HG02763 (cell line): ENCODE results near the gene ANKRD31.
"Not testable (repeated sequence)": the region's sequence is repeated elsewhere in the genome, so short reads cannot be mapped to it uniquely, and the experiment has no call there.

Experiments
- ATAC-seq: cut with Tn5 transposase; IDR thresholded peaks from one replicate; pipeline ENCODE4 v1.9.1; 2021; ENCODE audit warnings: mild to moderate bottlenecking, moderate library complexity; ENCODE audit not compliant: unreplicated experiment

Gene ANKRD31

DNA sequence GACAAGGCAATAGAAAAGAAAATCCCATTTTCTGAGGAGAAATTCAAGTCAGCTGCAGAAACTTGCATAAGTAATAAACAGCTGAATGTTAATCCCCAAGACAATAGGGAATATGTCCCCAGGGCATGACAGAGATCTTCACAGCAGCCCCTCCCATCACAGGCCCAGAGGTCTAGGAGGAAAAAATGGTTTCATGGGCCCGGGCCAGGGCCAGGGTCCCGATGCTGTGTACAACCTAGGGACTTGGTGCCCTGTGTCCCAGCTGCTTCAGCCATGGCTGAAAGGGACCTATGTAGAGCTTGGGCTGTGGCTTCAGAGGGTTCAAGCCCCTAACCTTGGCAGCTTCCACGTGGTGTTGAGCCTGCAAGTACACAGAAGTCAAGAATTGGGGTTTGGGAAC lies 75.2 kb downstream of the ANKRD31 start:
- not testable (repeated sequence) for ATAC-seq

DNA sequence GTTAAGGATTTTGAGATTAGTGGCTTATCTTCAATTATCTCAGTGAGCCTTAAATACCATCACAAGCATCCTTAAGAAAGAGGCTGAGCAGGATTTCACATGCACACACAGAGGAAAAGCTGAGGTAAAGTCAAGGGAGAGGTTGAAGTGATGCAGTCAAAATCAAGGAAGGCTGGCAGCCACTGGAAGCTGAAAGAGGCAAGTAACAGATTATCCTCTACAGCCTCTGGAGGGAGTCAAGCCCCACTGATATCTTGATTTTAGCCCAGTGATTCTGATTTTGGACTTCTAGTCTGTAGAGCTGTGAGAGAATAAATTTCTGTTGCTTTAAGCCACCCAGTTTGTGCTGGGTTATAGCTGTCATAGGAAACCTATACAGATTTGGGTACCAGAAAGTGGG lies 80.1 kb downstream of the ANKRD31 start:
- ATAC-seq = no peak

DNA sequence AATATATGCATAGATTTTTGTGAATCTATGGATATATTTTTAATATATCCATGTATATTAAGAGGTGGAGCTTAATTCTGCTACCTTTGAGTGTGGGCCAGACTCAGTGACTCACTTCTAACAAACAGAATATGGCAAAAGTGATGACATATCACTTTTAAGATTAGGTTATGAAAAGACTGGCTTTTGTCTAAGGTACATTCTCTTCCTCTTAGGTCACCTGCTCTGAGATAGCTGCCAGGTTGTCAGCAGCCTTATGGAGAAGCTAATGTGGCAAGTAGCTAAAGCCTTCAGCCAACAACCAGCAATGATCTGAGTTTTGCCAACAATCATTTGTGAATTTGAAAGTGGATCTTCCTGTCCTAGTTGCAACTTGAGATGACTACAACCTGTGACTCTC lies 83.8 kb downstream of the ANKRD31 start:
- ATAC-seq = no peak

DNA sequence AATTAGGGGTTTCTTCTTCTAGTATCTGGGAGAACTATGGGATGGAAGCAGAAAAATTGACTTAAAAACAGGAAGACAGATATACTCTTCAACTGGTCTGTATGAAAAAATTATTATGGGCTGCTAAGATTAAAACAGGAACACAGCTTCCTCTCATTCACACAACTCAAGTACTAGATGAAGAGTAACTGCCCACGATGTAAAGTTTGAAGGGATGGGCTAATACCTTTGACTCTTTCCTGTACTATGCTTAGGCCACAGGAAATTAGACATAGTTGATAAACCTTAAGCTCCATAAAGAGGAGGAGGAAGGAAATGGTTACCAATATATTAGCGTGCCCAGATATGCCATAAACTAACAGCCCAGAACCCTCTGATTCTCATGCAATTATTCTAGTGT lies 88.6 kb downstream of the ANKRD31 start:
- ATAC-seq = no peak

DNA sequence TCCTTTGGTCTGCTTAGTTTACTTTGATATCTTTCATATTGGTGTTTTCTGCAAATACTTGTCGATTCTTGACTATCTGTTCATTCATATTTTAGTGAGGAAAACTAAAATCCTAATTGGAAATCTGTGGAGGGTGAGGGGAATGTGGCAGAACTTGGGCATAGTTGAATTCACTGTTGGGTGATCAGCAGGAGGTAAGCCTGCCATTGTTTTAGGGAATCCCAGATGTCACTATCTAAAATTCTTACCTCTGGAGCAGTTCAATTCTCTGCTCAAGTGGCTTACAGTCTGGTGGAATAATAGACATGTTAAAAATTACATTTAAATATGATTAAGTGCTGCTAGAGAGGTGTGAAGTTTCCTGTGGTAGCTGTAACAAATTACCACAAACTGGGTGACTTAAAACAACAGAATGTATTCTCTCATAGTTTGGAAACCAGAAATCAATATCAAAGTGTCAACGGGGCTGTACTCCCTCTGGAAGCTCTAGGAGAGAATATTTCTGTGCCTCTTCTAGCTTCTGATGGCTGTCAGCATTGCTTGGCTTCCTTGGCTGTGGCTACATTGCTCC lies 94.0 kb downstream of the ANKRD31 start:
- no peak for ATAC-seq

DNA sequence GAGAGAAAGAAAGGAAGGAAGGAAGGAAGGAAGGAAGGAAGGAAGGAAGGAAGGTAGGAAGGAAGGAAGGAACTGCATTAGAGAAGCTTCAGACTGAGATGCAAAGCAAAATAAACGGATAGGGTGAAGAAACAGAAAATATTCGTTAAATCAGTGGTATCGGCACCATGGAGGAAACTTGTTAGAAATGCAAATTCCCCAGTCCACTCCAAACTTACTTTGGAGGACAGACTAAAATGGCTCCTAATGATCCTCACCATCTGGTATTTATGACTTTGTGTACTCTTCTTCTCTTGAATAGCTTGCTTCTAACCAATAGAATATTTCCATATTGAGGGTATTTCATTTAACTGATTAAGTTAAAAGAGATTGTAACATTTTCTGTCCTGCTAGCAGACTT lies 96.4 kb downstream of the ANKRD31 start:
- ATAC-seq = no peak

DNA sequence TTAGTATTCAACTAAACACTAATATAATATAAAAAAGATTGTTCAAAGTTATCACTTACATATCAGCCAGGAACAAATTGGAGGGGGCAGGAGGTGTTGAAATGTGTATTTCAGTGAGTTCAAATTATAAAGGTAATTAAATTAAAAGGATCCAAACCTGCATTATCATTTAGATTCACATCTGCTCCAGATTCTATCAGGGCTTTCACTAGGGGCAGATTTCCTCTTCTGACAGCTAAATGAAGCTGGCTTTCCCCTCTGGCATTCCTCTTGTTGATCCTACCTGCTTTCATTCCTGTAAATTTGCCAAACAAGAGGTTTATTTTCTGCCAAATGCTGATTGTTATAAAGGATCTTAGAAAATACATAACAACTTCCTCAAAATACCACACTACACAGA lies 98.0 kb downstream of the ANKRD31 start:
- no peak for ATAC-seq

DNA sequence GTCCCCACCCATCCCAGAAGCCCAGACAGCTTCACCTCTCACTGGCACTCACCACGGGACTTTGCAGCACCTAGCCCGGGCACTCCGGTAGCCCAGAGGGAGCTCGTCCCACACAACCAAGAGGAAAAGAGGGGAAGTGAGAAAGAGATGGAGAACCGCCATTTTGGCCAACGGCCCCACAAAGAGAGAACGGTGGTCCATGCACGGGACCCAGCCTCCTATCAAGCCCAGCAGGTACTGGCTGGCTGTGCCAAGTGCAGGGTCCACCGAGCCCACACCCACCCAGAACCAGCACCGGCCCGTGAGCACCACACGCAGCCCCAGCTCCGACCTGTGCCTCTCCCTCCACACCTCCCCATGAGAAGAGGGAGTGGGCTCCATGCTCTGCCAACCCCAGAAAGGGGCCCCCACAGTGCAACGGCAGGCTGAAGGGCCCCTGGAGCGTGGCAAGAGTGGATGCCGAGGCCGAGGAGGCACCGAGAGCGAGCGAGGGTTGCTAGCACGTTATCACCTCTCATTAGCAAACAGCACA lies 105.8 kb downstream of the ANKRD31 start:
- no peak for ATAC-seq

DNA sequence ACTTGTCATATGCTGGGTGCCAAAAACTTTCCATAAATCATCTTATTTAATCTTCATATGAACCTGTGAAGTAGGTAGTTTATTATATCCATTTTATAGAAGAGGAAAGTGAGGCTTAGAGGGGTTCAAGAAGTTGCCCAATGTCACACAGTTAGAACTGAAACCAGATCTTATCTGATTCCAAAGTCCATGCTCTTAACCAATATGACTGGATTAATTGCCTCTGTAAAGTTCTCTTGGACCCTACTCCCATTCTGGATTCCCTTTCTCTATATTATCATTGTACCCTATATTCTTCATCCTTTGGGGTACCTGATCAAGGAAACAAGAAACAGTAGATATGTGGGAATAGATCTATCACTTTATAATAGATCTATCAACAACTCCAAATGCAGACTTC lies 119.8 kb downstream of the ANKRD31 start:
- ATAC-seq = no peak

DNA sequence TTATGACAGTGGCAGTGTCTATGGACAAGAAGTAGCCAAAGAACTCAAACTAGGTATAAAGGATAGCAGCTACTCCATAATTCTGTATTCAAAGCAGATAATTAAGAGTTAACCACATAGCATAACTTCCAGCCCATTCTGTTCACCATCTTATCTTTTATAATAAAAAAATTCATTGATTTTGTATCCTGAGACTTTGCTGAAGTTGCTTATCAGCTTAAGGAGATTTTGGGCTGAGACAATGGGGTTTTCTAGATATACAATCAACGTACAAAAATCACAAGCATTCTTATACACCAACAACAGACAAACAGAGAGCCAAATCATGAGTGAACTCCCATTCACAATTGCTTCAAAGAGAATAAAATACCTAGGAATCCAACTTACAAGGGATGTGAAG lies 122.4 kb downstream of the ANKRD31 start:
- not testable (repeated sequence) for ATAC-seq

DNA sequence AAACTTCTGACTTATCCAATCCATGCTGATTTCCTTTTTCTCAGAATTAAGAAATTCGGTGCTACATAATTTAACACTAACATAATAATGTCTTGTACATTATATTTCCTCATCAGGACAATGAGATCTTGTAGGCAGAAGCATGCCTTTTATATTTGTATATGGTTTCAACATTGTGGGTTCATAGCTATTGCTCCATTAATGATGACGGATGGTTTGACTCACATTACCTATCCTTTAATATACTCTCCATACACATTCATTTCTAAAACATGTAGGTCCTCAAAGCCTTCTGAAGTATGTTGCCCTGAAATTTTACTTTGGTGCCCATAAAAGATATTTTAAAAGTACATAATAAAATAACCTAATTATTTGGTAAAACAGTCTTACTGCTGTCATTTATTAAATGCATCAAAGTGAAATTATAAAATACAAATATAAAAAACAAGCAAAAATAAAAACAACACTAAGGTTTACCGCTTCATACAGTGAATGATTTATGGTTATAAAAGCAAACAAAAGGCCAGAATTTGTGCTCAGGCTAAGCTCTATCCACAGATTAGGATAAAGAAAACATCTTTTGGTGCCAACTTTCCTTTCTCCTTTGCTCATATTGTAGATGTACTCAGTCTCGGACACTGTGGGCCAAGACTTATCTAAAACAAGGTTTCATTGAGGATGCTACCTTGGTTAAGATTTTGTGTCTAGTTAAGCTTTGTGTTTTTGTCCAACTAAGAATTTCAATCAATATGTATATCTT lies 123.1 kb downstream of the ANKRD31 start:
- no peak for ATAC-seq

DNA sequence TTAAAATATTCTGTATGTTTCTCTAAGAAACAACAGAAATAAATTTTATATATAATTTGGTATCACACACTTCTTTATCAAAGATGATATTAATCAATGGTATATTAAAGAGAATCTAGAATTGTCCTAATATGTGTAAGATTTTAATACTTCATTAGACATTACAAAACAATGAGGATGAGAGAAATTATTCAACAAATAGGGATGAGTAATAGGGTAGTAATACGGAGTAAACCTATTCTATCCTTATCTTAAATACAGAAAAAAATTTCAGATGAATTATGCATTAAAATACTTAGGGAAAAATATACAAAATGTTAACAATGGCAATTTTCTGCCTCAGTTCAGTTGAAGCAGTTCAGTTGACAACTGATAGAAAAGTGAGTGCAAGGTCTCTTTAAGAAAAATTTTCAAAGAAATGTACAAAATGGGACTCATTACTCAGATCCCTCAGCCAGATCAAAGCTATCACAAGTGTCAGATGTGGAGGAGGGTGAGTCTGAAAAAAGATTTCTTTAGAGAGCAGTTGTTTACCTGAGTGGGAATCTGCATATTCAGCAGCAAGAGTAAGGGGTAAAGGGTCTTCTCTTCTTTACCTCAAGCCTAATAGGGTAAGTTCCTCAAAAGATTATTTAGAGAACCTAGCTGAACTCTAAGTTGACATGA lies 127.6 kb downstream of the ANKRD31 start:
- no peak for ATAC-seq

DNA sequence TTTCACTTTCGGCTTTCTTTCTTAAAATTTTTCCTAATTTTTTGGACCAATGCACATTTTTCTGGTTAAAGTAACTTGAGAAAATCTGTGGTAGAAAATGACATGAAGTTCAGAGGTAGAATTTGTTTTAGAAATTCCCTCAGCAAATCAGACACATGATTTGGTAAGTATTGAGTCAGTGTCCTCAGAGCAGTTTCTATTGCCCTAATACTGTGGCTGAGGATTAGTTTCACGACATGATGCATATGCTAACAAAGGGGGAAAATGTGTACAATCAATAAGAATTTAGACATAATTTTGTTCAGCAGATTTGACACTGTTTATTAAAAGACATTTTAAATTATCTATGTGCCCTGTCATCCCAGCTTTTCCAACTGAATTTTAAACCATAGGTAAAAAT lies 128.2 kb downstream of the ANKRD31 start:
- ATAC-seq = no peak

DNA sequence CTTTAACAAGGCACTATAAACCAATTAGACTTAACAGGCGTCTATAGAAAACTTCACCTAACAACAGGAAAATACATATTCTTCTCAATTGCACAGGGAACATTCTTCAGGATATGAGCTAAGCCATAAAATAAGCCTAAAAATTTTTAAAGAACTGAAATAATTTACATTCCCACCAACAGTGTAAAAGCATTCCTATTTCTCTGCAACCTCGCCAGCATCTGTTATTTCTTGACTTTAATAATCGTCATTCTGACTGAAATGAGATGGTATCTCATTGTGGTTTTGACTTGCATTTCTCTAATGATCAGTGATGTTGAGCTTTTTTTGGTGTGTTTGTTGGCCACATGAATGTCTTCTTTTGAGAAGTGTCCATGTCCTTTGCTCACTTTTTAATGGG lies 140.7 kb downstream of the ANKRD31 start:
- ATAC-seq = not testable (repeated sequence)

DNA sequence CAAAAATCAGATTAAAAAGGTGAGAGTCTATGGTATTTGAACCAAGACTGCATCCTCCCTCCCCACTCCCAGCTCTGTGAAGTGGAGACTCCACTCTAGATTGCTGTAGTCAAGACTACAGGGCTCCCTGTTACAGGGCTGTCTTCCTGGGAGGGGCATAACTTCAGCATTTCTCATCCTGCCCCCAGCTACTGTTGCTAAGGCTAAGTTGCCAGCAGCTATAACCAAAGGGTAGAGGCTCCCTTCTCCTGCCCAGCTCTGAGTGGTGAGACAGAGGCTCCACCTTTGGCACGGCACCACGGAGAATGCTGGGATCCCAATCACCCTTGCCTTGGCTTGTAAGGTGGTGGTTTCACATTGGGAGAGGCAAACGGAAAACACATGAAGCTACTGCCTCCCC lies 145.1 kb downstream of the ANKRD31 start:
- ATAC-seq = no peak

DNA sequence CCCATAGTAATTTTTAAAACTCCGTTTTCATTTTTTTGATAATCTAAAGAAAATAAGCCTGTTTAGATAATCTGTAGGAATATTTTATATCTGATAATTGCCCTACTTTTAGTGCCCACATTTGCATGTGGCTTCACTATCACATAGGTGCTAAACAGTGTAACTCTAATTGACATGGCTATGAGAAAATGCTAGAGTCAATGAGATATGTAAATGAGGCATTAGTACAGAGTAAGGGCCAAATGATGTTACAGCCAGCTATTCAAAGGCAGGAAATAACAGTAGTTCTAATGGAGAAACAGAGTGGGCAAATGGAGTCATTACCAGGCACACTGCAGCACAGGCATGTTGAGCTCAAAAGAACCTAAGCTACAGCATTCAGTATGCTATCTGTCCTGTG lies 147.0 kb downstream of the ANKRD31 start:
- no peak for ATAC-seq

DNA sequence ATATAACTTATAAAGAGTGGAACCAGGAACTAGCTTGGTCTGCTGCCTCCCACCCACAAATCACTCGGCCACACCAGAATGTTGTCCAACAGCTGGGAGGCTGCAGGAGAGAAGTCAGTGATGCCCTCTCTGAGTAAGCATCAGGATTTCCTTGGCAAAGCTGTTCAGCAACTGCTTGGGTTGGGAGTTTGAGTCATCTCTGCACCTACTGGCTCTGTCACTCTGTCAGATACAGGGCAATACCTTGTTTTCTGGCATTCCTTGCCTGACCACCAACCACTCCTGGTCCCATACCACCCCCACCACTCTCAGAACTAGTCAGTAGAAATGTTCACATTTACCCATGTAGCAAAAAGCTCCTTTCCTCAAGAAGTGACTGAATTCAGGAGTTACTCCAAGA lies 147.5 kb downstream of the ANKRD31 start:
- ATAC-seq = no peak

DNA sequence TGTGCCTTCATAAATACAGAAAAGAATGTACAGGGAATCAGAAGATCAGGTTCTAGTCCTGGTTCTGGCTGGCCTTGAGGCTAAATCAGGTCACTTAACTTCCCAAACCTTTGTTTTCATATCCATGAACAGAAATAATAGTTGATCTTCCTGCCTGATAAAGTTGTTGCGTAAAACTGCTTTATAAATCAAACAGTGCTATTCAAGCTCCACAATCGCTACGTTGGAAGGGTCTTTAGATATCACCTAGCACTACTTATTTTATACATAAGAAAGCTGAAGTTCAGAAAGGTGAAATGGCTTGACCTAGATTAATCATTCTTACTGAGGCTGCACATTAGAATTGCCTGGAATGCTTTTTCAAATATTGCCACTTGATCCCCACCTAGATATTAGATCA lies 148.0 kb downstream of the ANKRD31 start:
- no peak for ATAC-seq

DNA sequence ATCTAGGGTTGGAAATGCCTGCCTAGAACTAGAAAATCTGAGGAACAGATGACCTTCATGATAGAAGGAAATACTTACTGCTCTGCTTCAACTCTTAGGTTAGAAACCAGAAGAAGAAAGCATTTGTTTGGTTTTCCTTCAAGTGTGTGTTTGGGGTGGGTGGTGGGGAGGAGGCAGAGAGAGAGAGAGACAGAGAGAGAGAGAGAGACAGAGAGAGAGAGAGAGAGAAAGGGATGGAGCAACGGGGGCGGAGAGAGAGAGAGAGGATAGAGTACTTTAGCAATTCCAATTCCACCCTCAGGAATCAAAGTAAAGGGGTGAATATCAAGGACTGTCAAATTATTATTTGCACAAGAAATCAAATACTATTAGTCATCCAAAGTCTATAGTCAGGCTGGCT lies 155.2 kb downstream of the ANKRD31 start:
- ATAC-seq = no peak

DNA sequence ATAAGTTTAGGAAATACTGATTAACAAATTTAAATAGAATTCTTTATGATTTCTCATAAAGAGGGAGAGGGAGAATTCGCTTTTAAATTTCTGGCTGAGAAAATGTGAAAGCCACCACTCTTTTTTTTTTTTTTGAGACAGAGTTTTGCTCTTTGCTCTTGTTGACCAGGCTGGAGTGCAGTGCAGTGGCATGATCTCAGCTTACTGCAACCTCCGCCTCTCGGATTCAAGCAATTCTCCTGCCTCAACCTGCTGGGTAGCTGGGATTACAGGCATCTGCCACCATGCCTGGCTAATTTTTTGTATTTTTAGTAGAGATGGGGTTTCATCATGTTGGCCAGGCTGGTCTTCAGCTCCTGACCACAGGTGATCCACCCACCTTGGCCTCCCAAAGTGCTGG lies 157.3 kb downstream of the ANKRD31 start:
- ATAC-seq = not testable (repeated sequence)

DNA sequence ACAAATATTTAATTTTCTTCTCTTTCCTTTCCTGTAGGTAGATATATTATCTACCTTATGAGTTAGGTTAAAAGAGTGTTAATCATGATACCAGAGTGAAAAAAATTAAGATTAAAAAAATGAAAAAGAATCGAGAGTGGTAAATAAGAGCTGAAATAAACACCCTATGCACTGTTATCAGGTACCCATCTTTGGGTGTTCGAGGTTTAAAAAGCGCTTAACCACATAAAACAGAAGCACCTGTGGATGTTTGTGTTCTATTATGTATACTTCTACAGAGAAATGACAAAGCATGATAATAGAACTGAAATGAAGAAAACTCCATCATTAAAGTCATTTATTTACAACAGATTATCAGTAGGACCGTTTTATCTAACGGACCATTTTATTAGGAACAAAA lies 158.7 kb downstream of the ANKRD31 start:
- ATAC-seq = no peak

DNA sequence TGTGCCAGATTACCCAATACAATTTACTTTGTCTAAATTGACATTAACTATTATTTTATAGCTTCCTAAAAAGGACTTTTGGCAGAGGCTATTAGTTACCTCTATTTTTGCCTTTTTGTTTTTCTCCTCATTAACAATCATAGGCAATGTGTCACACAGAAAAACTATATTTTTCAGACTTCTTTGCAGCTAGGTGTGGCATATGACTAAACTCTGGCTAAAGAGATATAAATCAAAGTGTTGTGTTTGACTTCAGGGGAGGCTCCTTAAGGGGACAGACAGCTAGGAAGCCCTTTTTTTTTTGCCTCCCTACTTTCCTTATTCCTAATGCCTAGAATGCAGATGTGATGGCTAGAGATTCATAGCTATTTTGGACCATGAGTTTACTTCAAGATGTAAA lies 164.6 kb downstream of the ANKRD31 start:
- no peak for ATAC-seq
